ENCODE results near the gene BPTF. TPM values are rescaled to one million over a fixed set of nuclear protein-coding genes. Genes with fewer than 3 reads are reported as not detected.
A peak's percentile ranks its signal among the peaks of the same experiment; 100 is the strongest.

The BPTF gene, protein sequence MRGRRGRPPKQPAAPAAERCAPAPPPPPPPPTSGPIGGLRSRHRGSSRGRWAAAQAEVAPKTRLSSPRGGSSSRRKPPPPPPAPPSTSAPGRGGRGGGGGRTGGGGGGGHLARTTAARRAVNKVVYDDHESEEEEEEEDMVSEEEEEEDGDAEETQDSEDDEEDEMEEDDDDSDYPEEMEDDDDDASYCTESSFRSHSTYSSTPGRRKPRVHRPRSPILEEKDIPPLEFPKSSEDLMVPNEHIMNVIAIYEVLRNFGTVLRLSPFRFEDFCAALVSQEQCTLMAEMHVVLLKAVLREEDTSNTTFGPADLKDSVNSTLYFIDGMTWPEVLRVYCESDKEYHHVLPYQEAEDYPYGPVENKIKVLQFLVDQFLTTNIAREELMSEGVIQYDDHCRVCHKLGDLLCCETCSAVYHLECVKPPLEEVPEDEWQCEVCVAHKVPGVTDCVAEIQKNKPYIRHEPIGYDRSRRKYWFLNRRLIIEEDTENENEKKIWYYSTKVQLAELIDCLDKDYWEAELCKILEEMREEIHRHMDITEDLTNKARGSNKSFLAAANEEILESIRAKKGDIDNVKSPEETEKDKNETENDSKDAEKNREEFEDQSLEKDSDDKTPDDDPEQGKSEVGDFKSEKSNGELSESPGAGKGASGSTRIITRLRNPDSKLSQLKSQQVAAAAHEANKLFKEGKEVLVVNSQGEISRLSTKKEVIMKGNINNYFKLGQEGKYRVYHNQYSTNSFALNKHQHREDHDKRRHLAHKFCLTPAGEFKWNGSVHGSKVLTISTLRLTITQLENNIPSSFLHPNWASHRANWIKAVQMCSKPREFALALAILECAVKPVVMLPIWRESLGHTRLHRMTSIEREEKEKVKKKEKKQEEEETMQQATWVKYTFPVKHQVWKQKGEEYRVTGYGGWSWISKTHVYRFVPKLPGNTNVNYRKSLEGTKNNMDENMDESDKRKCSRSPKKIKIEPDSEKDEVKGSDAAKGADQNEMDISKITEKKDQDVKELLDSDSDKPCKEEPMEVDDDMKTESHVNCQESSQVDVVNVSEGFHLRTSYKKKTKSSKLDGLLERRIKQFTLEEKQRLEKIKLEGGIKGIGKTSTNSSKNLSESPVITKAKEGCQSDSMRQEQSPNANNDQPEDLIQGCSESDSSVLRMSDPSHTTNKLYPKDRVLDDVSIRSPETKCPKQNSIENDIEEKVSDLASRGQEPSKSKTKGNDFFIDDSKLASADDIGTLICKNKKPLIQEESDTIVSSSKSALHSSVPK (N-terminal part only)
- polyA plus RNA-seq (2012; ENCODE audit: insufficient read depth, insufficient read length, low read depth), result 88.9 TPM

DNA sequence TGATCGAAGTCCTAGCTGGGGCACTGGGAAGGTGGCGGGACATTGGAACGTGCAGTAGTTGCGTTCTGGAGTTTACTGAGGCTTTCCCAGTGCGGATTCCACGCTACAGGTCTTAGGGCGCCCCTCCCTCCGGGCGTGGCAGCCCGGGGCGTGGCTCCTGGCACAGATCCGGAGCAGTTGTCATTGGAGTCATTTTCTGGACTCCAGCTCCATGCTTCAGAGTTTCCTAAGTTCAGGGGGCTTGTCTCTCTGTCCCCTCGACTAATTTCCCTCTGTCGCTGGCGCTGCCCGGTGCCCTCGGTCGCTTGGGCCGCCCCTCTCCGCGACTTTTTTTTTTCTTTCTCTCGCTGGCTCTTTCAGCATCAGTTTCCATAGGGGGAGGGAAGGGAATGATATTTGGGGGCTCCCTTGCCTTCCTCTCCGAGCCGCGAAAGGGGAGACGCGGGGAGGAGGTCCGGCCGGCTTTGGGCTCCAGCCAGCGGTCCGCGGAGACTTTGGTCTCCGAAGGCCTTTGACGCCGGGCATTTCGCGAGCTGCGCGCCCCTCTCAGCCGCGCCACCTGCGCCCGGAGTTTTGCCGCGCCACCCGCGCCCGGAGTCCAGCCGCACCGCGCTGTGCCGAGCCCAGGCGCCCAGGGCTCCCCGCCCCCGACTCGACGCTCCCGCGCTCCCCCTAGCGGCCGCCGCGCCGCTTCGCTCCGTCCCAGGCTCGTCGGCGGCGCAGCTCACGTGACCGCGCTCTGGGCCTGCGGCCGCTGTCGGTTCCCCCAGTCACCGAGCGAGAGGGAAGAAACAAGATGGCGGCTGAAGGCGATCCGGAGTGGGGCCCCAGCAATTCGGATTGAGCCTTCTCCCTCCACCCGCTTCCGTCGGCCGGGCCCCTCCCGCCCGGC lies at the start of gene BPTF:
BPTF (plus strand) TSS at position 769 of the 892 bp plus-strand sequence. CDS start 222 bp downstream, outside the sequence.
- TF ChIP-seq, protein P1, sequence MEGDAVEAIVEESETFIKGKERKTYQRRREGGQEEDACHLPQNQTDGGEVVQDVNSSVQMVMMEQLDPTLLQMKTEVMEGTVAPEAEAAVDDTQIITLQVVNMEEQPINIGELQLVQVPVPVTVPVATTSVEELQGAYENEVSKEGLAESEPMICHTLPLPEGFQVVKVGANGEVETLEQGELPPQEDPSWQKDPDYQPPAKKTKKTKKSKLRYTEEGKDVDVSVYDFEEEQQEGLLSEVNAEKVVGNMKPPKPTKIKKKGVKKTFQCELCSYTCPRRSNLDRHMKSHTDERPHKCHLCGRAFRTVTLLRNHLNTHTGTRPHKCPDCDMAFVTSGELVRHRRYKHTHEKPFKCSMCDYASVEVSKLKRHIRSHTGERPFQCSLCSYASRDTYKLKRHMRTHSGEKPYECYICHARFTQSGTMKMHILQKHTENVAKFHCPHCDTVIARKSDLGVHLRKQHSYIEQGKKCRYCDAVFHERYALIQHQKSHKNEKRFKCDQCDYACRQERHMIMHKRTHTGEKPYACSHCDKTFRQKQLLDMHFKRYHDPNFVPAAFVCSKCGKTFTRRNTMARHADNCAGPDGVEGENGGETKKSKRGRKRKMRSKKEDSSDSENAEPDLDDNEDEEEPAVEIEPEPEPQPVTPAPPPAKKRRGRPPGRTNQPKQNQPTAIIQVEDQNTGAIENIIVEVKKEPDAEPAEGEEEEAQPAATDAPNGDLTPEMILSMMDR (IDR thresholded peaks at IDR 0.05; ENCODE audit: low read depth, low read length), result peak; percentile 70
- peak within 1 kb of the TSS; percentile 89 for H3K4me3 ChIP-seq (ENCODE audit: low read depth, low read length)
- H3K9me3 ChIP-seq, result no peaks in the 10 kb centered on the region
- peak; percentile 94 for DNase-seq
- H3K36me3 ChIP-seq, result no peaks in the 10 kb centered on the region
- H3K27me3 ChIP-seq, result no peaks in the 10 kb centered on the region
- no peaks in the 10 kb centered on the region for H3K4me1 ChIP-seq

DNA sequence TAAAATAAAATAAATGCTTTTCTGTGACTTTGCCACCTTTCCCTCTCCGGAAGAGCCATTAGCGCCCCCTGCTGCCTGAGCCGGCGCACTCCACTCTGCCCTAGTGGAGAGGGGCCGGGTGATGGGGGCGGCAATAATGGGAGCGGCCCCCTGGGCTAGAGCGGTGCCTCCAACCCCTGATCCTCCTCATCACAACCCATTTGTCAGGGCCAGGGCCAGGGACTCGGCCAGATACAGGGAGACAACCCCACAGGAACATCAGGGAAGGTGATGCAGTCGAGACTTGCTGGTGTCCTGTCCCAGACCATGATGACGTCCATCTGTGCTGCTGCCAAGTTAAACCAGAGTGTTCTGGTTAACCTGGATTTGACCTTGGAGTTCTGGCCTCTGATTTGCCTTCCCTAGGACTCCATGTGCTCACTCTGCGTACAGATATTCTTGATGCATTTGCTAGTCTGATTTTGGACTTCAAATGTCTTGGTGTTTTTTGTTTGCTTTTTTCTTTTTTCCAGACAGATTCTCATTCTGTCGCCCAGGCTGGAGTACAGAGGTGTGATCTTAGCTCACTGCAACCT lies 46.1 kb upstream of the BPTF start:
- H3K27me3 ChIP-seq, result no peaks in the 10 kb centered on the region
- no peaks in the 10 kb centered on the region for H3K36me3 ChIP-seq
- no peak overlapping the region; the same call in 1 of the 2 replicates for H3K4me3 ChIP-seq (ENCODE audit: low read depth, low read length)
- H3K4me1 ChIP-seq, result no peaks in the 10 kb centered on the region
- TF ChIP-seq, protein P1 (IDR thresholded peaks at IDR 0.05; ENCODE audit: low read depth, low read length), result peak; percentile 66
- peak; percentile 53 for DNase-seq
- H3K9me3 ChIP-seq, result no peaks in the 10 kb centered on the region

DNA sequence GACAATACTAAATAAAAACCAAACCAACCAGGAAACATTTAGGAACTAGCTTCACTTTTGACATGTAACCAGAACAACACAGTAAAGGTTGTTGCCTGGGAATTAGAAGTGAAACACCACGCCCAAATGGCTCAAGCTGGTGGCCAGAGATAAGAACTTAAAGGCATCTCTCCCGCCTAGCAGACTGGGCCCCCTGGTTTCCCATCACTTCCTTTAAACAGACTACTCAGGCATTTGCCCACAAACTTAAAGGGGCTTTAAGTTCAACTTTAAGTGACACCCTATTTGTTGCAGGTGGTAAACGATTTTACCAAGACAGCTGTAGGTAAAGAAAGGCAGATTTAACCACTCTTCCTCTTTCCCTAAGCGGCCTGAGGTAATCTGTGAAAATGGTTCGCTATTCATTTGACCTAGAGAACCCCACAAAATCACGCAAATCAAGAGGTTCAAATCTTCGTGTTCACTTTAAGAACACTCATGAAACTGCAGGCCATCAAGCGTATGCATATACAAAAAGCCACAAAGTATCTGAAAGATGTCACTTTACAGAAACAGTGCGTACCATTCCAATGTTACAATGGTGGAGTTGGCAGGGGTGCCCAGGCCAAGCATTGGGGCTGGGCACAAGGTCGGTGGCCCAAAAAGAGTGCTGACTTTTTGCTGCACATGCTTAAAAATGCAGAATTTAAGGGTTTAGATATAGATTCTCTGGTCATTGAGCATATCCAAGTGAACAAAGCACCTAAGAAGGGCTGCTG lies 40.8 kb upstream of the BPTF start:
- no peaks in the 10 kb centered on the region for H3K9me3 ChIP-seq
- H3K27me3 ChIP-seq, result no peaks in the 10 kb centered on the region
- H3K4me1 ChIP-seq, result no peaks in the 10 kb centered on the region
- H3K36me3 ChIP-seq, result no peaks in the 10 kb centered on the region
- TF ChIP-seq, protein P1 (IDR thresholded peaks at IDR 0.05; ENCODE audit: low read depth, low read length), result no peak
- H3K4me3 ChIP-seq (ENCODE audit: low read depth, low read length), result no peak overlapping the region
- no peak for DNase-seq

DNA sequence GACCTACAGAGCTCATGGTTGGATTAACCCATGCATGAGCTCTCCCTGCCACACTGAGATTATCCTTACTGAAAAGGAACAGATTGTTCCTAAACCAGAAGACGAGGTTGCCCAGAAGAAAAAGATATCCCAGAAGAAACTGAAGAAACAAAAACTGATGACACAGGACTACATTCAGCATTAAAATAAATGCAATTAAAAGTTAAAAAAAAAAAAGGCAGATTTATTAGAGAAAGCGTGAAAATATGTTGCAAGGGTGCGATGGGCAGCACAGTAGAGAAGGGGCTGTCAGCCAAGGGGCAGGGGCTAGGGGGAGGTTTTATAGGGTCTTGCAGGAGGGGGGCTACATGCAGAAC lies 40.2 kb upstream of the BPTF start:
- H3K4me1 ChIP-seq, result no peaks in the 10 kb centered on the region
- no peaks in the 10 kb centered on the region for H3K9me3 ChIP-seq
- DNase-seq, result no peak
- H3K27me3 ChIP-seq, result no peaks in the 10 kb centered on the region
- TF ChIP-seq, protein P1 (IDR thresholded peaks at IDR 0.05; ENCODE audit: low read depth, low read length), result no peak
- H3K36me3 ChIP-seq, result no peaks in the 10 kb centered on the region
- H3K4me3 ChIP-seq (ENCODE audit: low read depth, low read length), result no peak overlapping the region

All from BE2C (cell line).